Measurements from ENCODE around the gene RAD23A.

GRCh38 chr19:12912571-12912970, 33.1 kb upstream of the RAD23A start:
- TF ChIP-seq ZNF274 (IDR thresholded peaks at IDR 0.05; ENCODE audit: low read depth, low read length) (no peak), SUZ12 (IDR thresholded peaks at IDR 0.05; ENCODE audit: extremely low read depth, insufficient read depth, insufficient read length) (no peak)
